Smooth muscle cell (in vitro differentiated cells): ENCODE measurements around the gene FARP1. TPM values are rescaled to one million over a fixed set of nuclear protein-coding genes. Genes with fewer than 3 reads are reported as not detected.

Experiments used
- DNase-seq: peaks from one replicate; lab custom pipeline; 2025; ENCODE audit not compliant: unreplicated experiment; lab: John Stamatoyannopoulos, UW
- H2AFZ ChIP-seq: fragments of 200-600 bp; sonication (generic); 2 replicates; pipeline ENCODE4 v1.6.0; 2016; ENCODE audit warnings: antibody characterized with exemption, low read depth, mild to moderate bottlenecking
- H3F3A ChIP-seq: fragments of 200-600 bp; sonication (generic); 2 replicates; pipeline ENCODE4 v1.6.0; 2017; ENCODE audit warnings: antibody characterized with exemption, low read depth
- H3K27ac ChIP-seq: fragments of 200-600 bp; sonication (generic); 2 replicates; pipeline ENCODE4 v1.5.1; 2016; ENCODE audit warnings: low read depth, mild to moderate bottlenecking
- H3K27me3 ChIP-seq: fragments of 200-600 bp; sonication (generic); 2 replicates; pipeline ENCODE4 v1.6.1; 2016; ENCODE audit warnings: low read depth, mild to moderate bottlenecking
- H3K36me3 ChIP-seq: fragments of 200-600 bp; sonication (generic); 2 replicates; pipeline ENCODE4 v1.5.1; 2016; ENCODE audit warnings: low read depth
- H3K4me1 ChIP-seq: fragments of 200-600 bp; sonication (generic); 2 replicates; pipeline ENCODE4 v1.5.1; 2016; ENCODE audit warnings: low read depth
- H3K4me2 ChIP-seq: fragments of 200-600 bp; sonication (generic); 2 replicates; pipeline ENCODE4 v1.6.0; 2016; ENCODE audit warnings: mild to moderate bottlenecking
- H3K4me3 ChIP-seq: fragments of 200-600 bp; sonication (generic); 2 replicates; pipeline ENCODE4 v1.5.1; 2016; ENCODE audit warnings: mild to moderate bottlenecking
- H3K79me2 ChIP-seq: fragments of 200-600 bp; sonication (generic); 2 replicates; pipeline ENCODE4 v1.6.0; 2016; ENCODE audit warnings: low read depth, mild to moderate bottlenecking
- H3K9ac ChIP-seq: fragments of 200-600 bp; sonication (generic); 2 replicates; pipeline ENCODE4 v1.6.0; 2016; ENCODE audit warnings: low read depth
- H3K9me3 ChIP-seq: fragments of 200-600 bp; sonication (generic); replicated peaks from 2 replicates; pipeline ENCODE4 v1.5.1; 2016; ENCODE audit warnings: low read depth
- H4K20me1 ChIP-seq: fragments of 200-600 bp; sonication (generic); 2 replicates; pipeline ENCODE4 v1.6.0; 2016; ENCODE audit warnings: low read depth
- CTCF ChIP-seq: fragments of 200-600 bp; sonication (generic); IDR thresholded peaks from 2 replicates; pipeline ENCODE4 v1.5.1; 2017; ENCODE audit warnings: borderline replicate concordance, mild to moderate bottlenecking, antibody characterized with exemption; ENCODE audit not compliant: insufficient read depth, poor library complexity, severe bottlenecking
- WGBS: methylation state at CpG from one replicate; pipeline ENCODE4 v1.1.7; 2016; ENCODE audit warnings: low lambda C conversion rate; 5-methylcytosine and 5-hydroxymethylcytosine counted together
- polyA plus RNA-seq: library from polyadenylated mRNA; unstranded; fragments of >200 nt; fragmentation: Nextera tagmentation; extraction: Ambion mirVana; gene quantifications from 2 replicates; pipeline ENCODE4 v1.2.1, GENCODE V29; 2016
- total RNA-seq: library from RNA; depleted of rRNA; stranded (reverse); fragments of >200 nt; gene quantifications from 2 replicates; pipeline ENCODE4 v1.2.3, GENCODE V29; 2014

The FARP1 gene
- total and polyA plus RNA-seq, 2 experiments from 2014 or later, result 59.4 to 104 TPM

GRCh38 chr13:98468929-98469328 lies 326.0 kb downstream of the FARP1 start:
- H3K36me3 ChIP-seq, result no peaks in the 10 kb centered on the region
- no peaks in the 10 kb centered on the region for H3F3A ChIP-seq
- 97% methylated on average over 20 of the region's 20 CpGs for WGBS
- DNase-seq, result no peak
- H3K4me2 ChIP-seq, result no peak overlapping the region
- H3K4me1 ChIP-seq, result no peaks in the 10 kb centered on the region
- H3K27ac ChIP-seq, result no peak overlapping the region
- peaks cover 42% of the 10 kb centered on the region for H4K20me1 ChIP-seq
- peaks cover 39% of the 10 kb centered on the region for H3K79me2 ChIP-seq
- no peak overlapping the region for H3K9ac ChIP-seq
- no peak for TF ChIP-seq CTCF
- H3K27me3 ChIP-seq, result no peaks in the 10 kb centered on the region
- H2AFZ ChIP-seq, result no peak overlapping the region
- no peaks in the 10 kb centered on the region for H3K9me3 ChIP-seq
- H3K4me3 ChIP-seq, result no peak overlapping the region

DNA sequence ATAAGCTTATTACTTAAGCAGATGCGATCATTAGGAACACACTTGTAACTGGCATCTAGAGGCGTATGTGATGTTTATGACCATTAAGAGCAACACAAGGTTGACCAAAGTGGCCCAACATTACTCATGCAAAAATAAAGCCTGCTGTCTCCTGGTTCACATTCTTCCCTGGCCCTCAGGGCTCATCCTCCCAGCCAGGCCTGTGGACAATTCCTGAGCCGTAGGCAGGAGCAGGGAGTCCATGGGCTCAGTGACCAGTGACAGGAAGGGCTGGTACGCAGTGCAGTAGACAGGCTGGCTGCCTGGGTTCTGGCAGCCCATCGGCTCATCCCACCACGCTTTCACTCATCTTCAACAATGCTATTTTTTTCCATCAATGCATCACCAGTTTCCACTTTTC lies 328.0 kb downstream of the FARP1 start:
- no peak for TF ChIP-seq CTCF
- no peaks in the 10 kb centered on the region for H3K27me3 ChIP-seq
- no peak for DNase-seq
- H3K4me2 ChIP-seq, result no peak overlapping the region
- H3K79me2 ChIP-seq, result peaks cover 29% of the 10 kb centered on the region
- no peak overlapping the region for H3K27ac ChIP-seq
- no peak overlapping the region for H3K4me3 ChIP-seq
- peaks cover 42% of the 10 kb centered on the region for H4K20me1 ChIP-seq
- WGBS, result 83% methylated on average over 6 of the region's 6 CpGs
- no peak overlapping the region for H2AFZ ChIP-seq
- H3K9me3 ChIP-seq, result no peaks in the 10 kb centered on the region
- H3K9ac ChIP-seq, result no peak overlapping the region
- H3K36me3 ChIP-seq, result no peaks in the 10 kb centered on the region
- H3K4me1 ChIP-seq, result peaks cover 6% of the 10 kb centered on the region
- H3F3A ChIP-seq, result peaks cover 4% of the 10 kb centered on the region

GRCh38 chr13:98471934-98472333 lies 329.0 kb downstream of the FARP1 start:
- no peaks in the 10 kb centered on the region for H3K27me3 ChIP-seq
- no peaks in the 10 kb centered on the region for H3K36me3 ChIP-seq
- WGBS, result 92% methylated on average over 10 of the region's 10 CpGs
- H3K9ac ChIP-seq, result no peak overlapping the region
- H3K27ac ChIP-seq, result no peak overlapping the region
- DNase-seq, result no peak
- no peak for TF ChIP-seq CTCF
- H3K4me2 ChIP-seq, result no peak overlapping the region
- peaks cover 8% of the 10 kb centered on the region for H3F3A ChIP-seq
- no peak overlapping the region for H3K4me3 ChIP-seq
- peaks cover 16% of the 10 kb centered on the region for H3K4me1 ChIP-seq
- peaks cover 41% of the 10 kb centered on the region for H4K20me1 ChIP-seq
- no peaks in the 10 kb centered on the region for H3K9me3 ChIP-seq
- no peak overlapping the region for H2AFZ ChIP-seq
- peaks cover 30% of the 10 kb centered on the region for H3K79me2 ChIP-seq

GRCh38 chr13:98473135-98473787 lies 330.4 kb downstream of the FARP1 start:
- H3F3A ChIP-seq, result peaks cover 11% of the 10 kb centered on the region
- peaks cover 42% of the 10 kb centered on the region for H4K20me1 ChIP-seq
- peaks cover 43% of the 10 kb centered on the region for H3K79me2 ChIP-seq
- no peak for DNase-seq
- no peaks in the 10 kb centered on the region for H3K27me3 ChIP-seq
- no peaks in the 10 kb centered on the region for H3K36me3 ChIP-seq
- no peak overlapping the region for H3K9ac ChIP-seq
- WGBS, result 95% methylated on average over 5 of the region's 5 CpGs
- H3K9me3 ChIP-seq, result no peaks in the 10 kb centered on the region
- H3K4me1 ChIP-seq, result peaks cover 25% of the 10 kb centered on the region
- H3K27ac ChIP-seq, result no peak overlapping the region
- H3K4me2 ChIP-seq, result no peak overlapping the region
- TF ChIP-seq CTCF, result no peak
- no peak overlapping the region for H2AFZ ChIP-seq
- H3K4me3 ChIP-seq, result no peak overlapping the region
